Right atrium auricular region (tissue), 2 donors: Measurements from ENCODE around the gene PWWP2A. TPM values are rescaled to one million over a fixed set of nuclear protein-coding genes. Genes with fewer than 3 reads are reported as not detected.

Experiments
- DNase-seq: peaks from one replicate; pipeline ENCODE4 v3.0.0-alpha.2; 2019; ENCODE audit warnings: low spot score
- H3K27ac ChIP-seq, 2 donors: fragments of 200-600 bp; sonication (generic); 1 replicate in 1 of 2; 2 replicates in 1 of 2; pipeline ENCODE4 v1.5.1; 2016 to 2019
- H3K27me3 ChIP-seq, 2 donors: fragments of 200-600 bp; sonication (generic); one replicate each; pipeline versions ENCODE4 v1.5.1 to v1.6.0; 2017 to 2019
- H3K36me3 ChIP-seq: fragments of 200-600 bp; sonication (generic); one replicate; pipeline ENCODE4 v1.5.1; 2016
- H3K4me1 ChIP-seq, 2 donors: fragments of 200-600 bp; sonication (generic); one replicate each; pipeline versions ENCODE4 v1.5.1 to v1.6.0; 2017 to 2019
- H3K4me3 ChIP-seq, 2 donors: fragments of 200-600 bp; sonication (generic); 1 replicate in 1 of 2; 2 replicates in 1 of 2; pipeline ENCODE4 v1.5.1; 2017 to 2019; ENCODE audit warnings: mild to moderate bottlenecking in 1 of 2, moderate library complexity in 1 of 2
- H3K9me3 ChIP-seq, 2 donors: fragments of 200-600 bp; sonication (generic); one replicate each; pipeline ENCODE4 v1.5.1; 2019
- CTCF ChIP-seq, 2 donors: fragments of 200-600 bp; sonication (generic); IDR thresholded peaks; one replicate each; pipeline ENCODE4 v1.5.1; 2019; ENCODE audit warnings: antibody characterized with exemption in 2 of 2
- total RNA-seq, 2 donors: library from RNA; depleted of rRNA; stranded (reverse); fragments of >200 nt; gene quantifications; one replicate each; pipeline ENCODE4 v1.1.0, GENCODE V29; 2016

PWWP2A gene
- total RNA-seq, 2 donors from 2014 or later, result 16.7 to 21.3 TPM

- Histone ChIP-seq H3K4me3 (no peak overlapping the region), H3K9me3 (no peaks in the 10 kb centered on the region), H3K4me1 (no peaks in the 10 kb centered on the region), H3K36me3 (peaks cover 8% of the 10 kb centered on the region), H3K27ac (no peak overlapping the region), H3K27me3 (no peaks in the 10 kb centered on the region)
- no peak for DNase-seq
- no peak for TF ChIP-seq CTCF (IDR thresholded peaks at IDR 0.05)
Measured at GRCh38 chr5:160097991-160098390, 21.3 kb downstream of the PWWP2A start.

DNA sequence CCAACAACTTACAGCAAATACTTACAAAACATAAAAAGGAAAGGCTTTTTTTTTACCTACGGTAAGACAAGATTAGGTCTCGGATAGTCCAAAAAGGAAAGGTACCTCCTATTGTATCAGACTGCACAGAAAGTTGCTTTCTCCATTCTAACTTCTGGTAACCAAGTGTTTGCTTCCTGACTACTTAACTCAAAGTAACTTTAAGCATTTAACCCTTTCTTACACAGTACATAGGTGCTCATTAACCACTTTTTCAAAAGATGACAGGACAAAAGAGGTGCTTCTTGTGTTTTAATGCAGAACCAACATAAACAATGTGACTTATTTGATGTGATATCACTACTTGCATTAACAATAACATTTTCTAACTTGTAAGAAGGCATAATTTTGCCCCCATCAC lies 23.1 kb downstream of the PWWP2A start:
- Histone ChIP-seq H3K4me3 (no peak overlapping the region), H3K27me3 (no peaks in the 10 kb centered on the region), H3K9me3 (no peaks in the 10 kb centered on the region), H3K27ac (no peak overlapping the region), H3K36me3 (peaks cover 20% of the 10 kb centered on the region), H3K4me1 (no peaks in the 10 kb centered on the region)
- DNase-seq, result no peak
- no peak for TF ChIP-seq CTCF (IDR thresholded peaks at IDR 0.05)

- TF ChIP-seq CTCF (IDR thresholded peaks at IDR 0.05), result no peak
- H3K36me3 ChIP-seq, result peaks cover 24% of the 10 kb centered on the region
- H3K9me3 ChIP-seq, result no peaks in the 10 kb centered on the region
- H3K27me3 ChIP-seq, result no peaks in the 10 kb centered on the region
- H3K4me1 ChIP-seq, result no peaks in the 10 kb centered on the region
- DNase-seq, result no peak
- H3K4me3 ChIP-seq, result no peak overlapping the region
- H3K27ac ChIP-seq, result no peak overlapping the region
Measured at GRCh38 chr5:160092960-160093707, 26.1 kb downstream of the PWWP2A start.

DNA sequence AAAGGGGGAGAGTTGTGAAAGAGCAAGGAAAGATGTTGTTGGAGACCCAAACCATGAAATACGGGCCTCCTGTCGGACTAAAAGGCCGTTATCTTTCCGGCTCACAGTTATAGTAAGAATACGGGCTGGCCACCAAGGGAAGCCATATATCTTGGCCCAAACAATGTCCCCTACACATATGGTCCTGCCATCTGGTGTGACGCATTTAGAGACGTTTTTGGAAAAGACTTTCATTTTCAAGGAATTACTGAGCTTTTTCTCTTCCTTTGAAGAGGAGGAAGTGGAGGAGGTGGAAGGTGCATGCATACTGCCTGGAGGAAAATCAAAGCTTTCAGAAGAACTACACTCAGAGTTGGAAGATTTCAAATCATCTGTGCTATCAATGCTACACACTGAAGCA lies 26.7 kb downstream of the PWWP2A start:
- Histone ChIP-seq H3K27me3 (no peaks in the 10 kb centered on the region), H3K36me3 (peaks cover 24% of the 10 kb centered on the region), H3K4me1 (no peaks in the 10 kb centered on the region), H3K27ac (no peak overlapping the region), H3K4me3 (no peak overlapping the region), H3K9me3 (no peaks in the 10 kb centered on the region)
- DNase-seq, result no peak
- no peak for TF ChIP-seq CTCF (IDR thresholded peaks at IDR 0.05)

GRCh38 chr5:160090059-160090458 lies 29.2 kb downstream of the PWWP2A start:
- H3K4me1 ChIP-seq, result no peaks in the 10 kb centered on the region
- TF ChIP-seq CTCF (IDR thresholded peaks at IDR 0.05), result no peak
- DNase-seq, result no peak
- H3K27ac ChIP-seq, result no peak overlapping the region
- H3K27me3 ChIP-seq, result no peaks in the 10 kb centered on the region
- H3K4me3 ChIP-seq, result no peak overlapping the region
- H3K9me3 ChIP-seq, result no peaks in the 10 kb centered on the region
- H3K36me3 ChIP-seq, result peaks cover 24% of the 10 kb centered on the region

- no peak overlapping the region for H3K27ac ChIP-seq
- no peaks in the 10 kb centered on the region for H3K27me3 ChIP-seq
Measured at GRCh38 chr5:160089531-160089930, 29.7 kb downstream of the PWWP2A start.

More at GRCh38 chr5:160089531-160089930, 29.7 kb downstream of the PWWP2A start:
- no peak for TF ChIP-seq CTCF (IDR thresholded peaks at IDR 0.05)
- no peak for DNase-seq
- Histone ChIP-seq H3K4me3 (no peak overlapping the region), H3K36me3 (peaks cover 24% of the 10 kb centered on the region), H3K9me3 (no peaks in the 10 kb centered on the region), H3K4me1 (no peaks in the 10 kb centered on the region)
